ENCODE data around the gene RDH13.

DNA sequence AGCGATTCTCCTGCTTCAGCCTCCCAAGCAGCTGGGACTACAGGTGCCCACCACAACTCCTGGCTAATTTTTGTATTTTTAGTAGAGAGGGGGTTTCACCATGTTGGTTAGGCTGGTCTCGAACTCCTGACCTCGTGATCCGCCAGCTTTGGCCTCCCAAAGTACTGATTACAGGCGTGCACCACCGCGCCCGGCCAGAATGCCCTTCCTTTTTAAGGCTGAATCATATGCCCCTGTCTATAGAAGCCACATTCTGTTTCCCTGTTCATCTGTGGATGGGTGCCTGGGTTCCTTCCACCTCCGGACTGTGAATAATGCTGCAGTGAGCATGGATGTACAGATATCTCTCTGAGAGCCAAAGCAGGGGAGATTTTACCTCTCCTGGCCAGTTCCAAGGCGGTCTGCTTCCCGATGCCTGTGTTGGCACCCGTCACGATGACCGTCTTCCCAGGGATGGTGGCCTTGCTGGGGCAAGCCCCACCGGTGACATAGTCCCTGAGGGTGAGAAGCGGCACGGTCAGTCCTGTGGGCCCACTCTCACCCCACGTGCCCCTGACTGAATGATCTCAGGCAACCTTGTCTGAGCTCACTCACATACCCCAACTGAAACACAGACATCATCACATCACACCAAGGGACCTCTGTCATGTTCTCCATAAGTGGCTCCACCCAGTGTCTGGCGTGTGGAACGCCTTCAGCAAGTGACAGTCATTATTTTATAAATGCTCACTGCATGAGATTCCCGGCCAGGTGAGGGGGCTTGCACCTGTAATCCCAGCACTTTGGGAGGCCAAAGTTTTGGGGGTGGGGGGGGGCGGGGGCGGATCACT, 4.0 kb downstream of the RDH13 start:
- no peak for TF ChIP-seq CEBPB (IDR thresholded peaks at IDR 0.05)
- TF ChIP-seq, protein P1, sequence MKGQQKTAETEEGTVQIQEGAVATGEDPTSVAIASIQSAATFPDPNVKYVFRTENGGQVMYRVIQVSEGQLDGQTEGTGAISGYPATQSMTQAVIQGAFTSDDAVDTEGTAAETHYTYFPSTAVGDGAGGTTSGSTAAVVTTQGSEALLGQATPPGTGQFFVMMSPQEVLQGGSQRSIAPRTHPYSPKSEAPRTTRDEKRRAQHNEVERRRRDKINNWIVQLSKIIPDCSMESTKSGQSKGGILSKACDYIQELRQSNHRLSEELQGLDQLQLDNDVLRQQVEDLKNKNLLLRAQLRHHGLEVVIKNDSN (IDR thresholded peaks at IDR 0.05), result no peak
- no peak for TF ChIP-seq TAF1 (IDR thresholded peaks at IDR 0.05; ENCODE audit: low read depth)
- TF ChIP-seq YY1 (IDR thresholded peaks at IDR 0.05; ENCODE audit: low read depth), result no peak
